Activated CD4-positive, alpha-beta T cell treated with anti-CD3 and anti-CD28 coated beads, Interleukin-10, Interleukin-2, amounts not matched to agents 100 ng/mL and 50 ng/mL, durations not matched to agents 16 hours and 8 hours (primary cell): ENCODE results near the gene TWF2.

ENCODE experiments used
- DNase-seq: peaks from one replicate; pipeline ENCODE4 v3.0.0-alpha.2; 2020

The TWF2 gene

DNA sequence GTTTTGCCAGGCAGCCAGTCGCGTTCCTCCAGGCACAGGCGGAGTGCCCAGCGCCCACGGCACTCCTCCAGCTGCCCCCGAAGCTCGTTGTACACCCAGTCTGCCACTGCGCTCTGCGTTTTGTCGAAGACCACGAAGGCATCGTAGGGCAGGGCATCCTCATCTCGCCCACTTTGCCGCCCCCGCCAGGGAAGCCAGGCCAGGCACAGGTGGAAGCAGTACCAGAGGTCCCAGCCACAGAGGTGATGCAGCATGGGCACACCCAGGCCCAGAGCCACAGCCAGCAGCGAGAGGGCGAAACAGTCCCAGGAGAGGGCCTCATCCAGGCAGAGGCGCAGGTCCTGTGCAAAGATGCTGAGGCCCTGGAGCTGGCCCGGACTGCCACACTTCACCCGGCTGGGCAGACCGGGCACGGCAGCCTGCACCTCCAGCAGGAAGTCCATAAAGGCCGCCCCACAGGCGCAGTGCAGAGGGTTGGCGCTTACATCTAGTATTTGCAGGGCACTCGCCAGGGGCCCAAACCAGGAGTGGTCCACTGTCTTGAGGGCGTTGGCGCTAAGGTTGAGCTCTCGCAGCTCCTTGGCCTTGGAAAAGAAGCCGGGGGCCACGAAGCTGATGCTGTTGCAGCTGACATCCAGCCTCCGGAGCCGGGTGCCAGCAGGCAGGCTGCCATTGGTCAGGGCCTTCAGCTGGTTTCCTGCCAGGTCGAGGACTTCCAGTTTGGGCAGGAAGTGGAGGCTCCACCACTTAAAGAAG lies 17.2 kb downstream of the TWF2 start:
- peak; percentile 60 for DNase-seq

DNA sequence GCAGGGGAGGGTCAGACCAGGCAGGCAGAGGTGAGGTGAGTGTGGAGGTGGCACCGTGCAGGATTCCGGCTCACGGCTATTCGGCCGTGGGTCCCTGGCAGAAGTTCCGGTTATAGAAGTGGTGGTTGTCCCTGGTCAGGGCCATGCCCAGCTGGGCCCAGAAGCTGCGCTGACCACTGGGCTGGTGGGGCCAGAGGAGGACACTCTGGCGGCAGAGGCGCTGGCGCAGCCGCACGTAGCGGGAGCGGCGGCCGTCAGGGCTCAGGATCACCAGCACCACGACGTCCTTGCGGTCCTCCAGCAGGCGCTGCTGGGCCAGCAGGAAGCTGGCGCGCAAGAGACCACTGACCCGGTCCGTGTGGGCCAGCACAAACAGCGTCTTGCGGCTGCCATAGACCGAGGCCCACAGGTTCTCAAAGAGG lies 17.8 kb downstream of the TWF2 start:
- DNase-seq, result no peak

DNA sequence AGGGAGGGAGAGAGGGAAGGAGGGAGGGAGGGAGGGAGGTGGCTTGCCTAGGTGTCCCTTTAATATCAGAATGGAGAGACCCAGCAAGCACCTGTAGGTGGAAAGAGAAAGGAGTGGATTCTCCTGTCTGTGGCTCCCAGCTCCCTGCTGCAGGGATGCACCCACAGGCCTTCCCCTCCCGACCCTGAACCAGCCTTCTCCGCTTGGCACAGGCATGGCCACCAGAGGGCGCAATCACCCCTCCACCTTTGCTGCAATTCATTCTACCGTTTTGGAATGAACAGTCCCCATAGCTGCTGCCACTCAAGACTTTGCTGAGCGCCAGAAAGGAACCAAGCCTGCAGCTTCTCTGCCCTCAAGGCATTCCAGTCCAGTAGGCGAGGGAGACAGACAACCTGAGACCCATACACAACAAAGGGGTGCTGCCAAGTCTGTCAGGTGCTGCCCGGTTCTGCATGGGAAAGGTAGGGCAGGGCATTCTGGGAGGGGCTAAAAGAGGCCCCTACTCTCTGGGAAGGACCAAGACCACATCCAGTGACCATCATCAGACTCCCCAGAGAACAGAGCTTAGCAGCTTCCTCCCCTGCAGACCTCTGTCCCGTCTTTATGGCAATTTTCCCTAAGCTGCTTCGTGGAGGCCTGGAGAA lies 18.5 kb downstream of the TWF2 start:
- DNase-seq, result peak; percentile 90

DNA sequence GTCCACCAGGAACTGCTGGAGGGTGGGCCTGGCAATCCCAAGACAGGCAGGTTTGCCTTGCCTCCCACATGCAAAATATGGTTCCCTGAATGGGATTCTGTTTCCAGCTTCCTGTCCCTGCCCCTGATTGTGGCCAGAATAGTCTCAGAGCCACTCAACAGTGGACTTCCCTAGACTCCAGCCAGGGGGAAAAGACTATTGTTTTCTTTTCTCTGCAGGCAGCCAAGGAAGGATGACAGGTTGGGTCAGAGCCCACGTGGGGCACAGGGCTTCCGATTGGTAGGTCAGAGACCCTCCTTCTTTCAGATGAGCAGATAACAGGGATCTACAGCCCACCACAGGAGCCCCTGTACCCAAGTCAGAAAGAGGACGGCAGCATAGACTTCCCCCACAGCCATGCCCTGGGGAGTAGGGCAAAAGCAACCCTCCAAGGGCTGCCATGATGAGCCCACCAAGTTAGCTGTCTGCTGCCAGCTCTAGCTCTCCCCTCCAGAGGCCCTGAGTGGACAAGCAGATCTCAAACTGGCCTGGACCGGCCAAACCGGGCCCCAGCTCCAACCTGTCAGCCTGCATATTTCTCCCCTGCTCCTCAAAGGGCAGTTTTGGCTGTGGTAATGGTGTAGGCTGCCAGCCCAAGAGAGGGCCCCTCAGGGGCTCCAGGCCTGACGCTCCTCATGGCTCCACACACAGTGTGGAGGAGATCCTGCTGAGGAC lies 19.9 kb downstream of the TWF2 start:
- DNase-seq, result no peak

DNA sequence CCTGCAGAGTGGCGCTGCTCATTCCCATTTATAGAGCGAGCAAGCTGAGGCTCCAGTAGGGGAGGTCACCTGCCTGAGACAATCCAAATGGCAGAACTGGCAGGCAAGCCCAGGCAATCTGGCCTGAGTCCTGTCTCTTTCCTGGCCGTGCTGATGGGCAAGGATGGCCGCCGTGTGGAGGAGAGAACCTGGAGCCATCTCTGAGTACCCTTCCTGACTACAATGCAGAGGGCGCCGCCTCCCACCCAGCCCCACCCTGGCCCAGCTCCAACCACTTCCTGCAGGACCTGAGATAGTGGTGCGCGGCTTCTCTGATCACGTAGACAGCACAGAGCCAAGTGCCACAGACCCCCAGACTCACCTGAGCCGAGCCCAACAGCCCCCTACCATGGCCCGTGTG lies 20.5 kb downstream of the TWF2 start:
- DNase-seq, result no peak

DNA sequence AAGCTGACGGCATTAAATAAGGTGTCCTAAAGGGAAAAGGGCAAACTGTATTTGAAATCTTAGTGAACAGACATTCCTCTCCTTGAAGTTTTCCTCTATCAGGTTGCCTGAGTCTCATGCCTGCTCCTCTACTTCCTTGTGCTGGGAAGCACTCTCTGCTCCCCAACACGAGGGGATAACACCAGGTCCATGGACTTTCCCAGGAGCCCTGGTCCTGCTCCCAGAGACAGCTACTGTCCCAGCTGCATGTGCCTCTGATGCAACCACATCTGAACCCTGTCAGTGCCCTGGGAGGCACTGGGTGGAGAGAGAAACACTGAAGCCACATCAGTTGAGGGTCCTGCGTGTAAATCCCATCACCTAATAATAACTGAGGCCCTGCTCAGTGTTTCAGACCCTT lies 20.9 kb downstream of the TWF2 start:
- no peak for DNase-seq

DNA sequence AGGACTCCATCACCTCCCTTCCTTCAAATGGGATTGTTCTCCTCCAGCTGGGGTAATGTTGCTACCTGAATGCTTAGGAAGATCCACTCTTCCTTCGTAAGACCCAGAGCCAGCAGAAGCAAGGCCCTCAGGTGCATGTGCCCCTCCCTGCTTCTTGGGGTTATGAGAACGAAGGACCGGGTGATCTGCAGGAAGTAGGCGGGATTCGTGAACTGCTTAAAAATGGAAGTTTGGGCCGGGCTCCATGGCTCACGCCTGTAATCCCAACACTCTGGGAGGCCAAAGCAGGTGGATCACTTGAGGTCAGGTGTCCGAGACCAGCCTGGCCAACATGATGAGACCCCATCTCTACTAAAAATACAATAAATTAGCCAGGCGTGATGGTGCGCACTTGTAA lies 21.6 kb downstream of the TWF2 start:
- DNase-seq, result no peak

DNA sequence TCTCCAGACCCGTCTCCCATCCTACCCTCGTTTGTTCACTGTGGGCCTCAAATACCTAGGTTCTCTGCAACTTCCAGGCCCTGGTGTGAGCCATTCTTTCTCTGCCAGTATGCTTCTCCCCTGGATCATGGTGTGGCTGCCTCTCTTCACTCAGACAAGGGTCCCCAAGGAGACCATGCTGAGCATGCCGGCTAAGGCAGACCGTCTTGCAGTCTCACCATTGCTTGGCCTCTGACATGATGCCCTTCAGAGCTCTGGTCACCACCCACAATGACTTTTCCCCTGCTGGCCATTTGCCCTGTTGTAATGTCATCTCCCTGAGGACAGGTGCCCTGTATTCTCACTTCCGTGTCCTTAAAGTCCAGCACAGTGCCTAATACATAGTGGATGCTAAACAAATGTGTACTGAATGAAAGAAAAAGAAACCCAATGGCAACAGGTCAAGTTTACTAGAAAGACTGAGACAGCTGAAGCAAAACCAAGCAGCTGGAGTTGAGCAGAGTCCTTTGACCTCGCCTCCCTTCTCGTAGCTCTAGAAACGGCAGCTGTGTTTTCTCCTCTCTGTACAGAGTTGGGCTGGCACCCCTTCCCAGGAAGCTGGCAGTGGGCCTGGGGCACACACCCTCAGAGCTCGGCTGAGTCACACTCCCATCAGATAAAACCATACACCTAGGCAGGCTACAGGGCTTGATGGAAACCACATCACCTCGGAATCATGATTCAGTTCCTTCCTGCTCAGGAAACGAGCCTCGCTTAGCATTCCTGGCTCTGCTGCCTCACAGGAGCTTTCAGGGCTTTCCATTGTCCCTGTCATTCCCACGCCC lies 22.2 kb downstream of the TWF2 start:
- peak; percentile 57 for DNase-seq

DNA sequence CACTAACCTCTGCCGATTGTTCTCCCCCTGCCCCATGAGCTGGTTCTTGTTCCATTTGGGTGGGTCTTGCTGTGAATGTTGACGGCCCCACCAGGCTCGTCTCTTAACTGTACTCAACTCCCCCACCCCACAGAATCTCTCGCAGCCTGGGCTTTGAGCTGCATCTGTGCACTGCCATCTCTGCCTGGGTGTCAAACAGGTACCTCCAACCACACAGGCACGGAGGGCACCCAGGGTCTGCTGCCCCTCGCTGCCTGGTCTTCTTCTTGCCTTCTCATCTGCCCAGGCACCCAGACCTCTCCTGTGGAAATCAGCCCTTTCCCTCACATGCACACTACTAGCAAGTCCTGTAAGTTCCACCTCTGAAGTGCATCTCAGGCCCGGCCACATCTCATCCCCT lies 23.6 kb downstream of the TWF2 start:
- DNase-seq, result no peak

DNA sequence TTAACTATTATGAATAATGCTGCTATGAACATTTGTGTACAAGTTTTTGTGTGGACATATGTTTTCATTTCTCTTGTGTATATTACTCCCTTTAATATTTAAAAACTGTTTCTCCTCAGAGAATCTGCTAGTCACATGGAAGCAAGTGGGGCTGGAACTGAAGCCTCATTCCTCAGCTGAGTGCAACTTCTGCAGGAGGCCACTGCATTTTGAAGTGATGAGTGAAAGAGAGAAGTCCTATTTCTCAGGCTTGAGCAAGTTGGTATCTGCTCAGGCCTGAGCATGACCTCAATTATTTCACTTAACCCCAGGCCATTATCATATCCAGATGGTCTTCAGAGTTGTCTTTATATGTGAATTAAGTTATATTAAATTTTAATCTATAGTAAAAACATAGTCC lies 25.1 kb downstream of the TWF2 start:
- DNase-seq, result no peak

DNA sequence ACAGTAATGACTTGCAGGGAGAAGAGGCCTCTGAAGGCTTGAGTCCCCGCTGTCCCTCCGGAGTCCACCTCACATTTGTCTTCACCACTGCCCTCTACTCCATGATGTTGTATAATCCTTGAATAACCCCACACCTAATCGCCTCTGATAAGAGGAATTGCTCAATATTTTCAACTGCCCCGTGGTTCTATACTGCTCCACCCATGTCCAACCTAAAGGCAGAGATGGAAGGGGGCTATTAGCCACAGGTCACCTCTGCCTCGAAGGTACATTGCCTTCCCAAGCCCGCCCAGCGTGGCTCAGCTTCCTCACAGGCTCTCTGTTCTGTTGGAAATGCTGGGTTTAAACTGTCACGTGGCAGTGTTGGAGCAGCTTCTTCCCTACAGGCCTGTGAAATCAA lies 26.0 kb downstream of the TWF2 start:
- DNase-seq, result no peak

DNA sequence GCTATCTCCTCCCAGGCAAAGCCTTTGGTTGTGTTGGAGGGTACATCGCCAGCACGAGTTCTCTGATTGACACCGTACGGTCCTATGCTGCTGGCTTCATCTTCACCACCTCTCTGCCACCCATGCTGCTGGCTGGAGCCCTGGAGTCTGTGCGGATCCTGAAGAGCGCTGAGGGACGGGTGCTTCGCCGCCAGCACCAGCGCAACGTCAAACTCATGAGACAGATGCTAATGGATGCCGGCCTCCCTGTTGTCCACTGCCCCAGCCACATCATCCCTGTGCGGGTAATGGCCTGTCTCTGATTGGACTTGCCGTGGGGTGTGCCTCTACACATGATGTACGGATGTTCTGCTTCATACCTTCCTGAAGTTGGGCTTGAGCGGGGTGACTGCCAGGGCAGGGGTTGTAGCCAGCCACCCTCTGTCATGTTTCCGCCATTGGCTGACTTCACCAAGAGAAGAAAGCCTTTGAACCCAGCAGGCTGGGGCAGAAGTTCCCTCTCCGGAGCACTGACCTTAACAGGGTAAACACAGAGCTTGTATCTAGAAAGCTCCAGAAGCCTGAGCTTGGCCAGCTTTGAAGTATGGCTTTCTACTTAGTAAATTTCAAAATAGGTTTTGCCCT lies 27.6 kb downstream of the TWF2 start:
- DNase-seq, result no peak

DNA sequence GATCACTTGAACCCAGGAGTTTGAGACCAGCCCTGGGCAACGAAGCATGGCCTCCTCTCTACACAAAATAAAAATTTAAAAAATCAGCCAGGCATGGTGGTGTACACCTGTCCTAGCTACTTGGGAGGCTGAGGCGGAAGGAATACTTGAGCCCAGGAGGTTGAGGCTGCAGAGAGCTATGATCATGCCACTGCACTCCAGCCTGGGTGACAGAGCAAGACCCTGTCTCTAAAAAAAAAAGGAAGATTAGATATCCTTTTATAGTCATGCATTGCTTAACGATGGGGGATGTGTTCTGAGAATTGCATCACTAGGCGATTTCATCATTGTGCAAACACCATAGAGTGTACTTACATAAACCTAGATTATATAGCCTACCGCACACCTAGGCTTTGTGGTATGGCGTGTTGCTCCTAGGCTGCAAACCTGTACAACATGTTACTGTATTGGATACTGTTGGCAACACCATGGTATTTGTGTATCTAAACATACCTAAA lies 28.4 kb downstream of the TWF2 start:
- DNase-seq, result no peak

DNA sequence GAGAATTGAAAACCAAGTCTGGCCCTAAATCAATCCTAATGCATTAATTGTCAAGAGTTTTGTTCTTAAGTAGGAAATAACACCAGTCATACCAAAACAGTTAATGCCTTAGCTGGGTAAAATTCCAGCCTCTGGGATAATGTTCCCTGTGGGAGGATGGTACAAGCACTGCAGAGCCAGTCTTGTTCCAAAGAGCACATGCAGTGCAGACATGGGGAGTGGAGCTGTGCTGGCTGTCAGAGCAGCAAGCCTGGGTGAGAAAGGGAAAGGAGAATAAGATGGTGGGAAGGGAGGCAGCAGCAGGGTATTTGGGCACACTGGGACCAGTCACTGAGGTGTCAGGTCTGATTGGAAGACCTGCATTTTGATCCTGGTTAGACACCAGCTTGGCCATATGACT lies 28.9 kb downstream of the TWF2 start:
- no peak for DNase-seq

DNA sequence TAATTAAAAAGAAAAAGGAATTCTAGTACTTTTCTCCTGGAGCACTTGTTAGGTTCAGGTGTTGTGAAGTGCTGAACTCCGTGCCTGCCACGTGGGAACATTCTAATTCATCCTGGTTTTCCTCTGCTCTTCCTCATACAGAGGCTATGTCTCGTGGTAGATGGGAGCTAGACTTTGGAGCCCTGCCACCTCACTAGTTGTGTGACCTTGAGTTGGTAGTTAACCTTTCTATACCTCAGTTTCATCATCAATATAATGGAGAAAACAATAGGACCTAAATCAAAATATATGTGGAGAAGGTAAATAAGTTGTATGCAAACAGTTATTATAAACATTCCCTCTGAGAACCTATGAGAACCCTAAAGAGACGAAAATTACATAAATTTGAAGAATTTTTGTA lies 30.4 kb downstream of the TWF2 start:
- no peak for DNase-seq

DNA sequence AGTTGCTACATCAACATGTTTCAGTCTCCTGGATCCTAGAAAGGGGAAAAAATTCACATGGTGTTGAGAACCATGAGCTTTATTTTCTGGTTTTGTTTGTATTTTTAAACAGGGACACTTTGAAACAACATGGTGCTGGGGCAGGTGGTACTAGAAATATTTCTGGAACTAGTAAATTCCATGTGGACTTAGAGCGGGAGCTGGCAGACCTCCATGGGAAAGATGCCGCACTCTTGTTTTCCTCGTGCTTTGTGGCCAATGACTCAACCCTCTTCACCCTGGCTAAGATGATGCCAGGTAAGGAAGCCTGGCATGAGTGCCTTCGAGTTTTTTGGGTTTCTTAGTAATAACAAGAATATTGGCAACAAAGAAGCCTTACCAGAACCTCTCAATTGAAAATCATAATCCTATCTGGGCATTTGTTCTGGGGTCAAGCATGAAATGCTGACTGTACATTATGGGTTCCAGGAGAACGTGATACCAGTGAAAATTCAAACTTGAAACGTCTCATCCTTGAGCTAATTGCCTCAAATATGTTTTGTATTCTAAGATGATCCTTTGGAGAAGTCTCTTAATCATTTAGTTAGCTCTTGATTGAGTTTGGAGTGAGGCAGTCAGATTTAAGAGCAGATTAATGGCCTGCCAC lies 33.1 kb downstream of the TWF2 start:
- DNase-seq, result no peak

DNA sequence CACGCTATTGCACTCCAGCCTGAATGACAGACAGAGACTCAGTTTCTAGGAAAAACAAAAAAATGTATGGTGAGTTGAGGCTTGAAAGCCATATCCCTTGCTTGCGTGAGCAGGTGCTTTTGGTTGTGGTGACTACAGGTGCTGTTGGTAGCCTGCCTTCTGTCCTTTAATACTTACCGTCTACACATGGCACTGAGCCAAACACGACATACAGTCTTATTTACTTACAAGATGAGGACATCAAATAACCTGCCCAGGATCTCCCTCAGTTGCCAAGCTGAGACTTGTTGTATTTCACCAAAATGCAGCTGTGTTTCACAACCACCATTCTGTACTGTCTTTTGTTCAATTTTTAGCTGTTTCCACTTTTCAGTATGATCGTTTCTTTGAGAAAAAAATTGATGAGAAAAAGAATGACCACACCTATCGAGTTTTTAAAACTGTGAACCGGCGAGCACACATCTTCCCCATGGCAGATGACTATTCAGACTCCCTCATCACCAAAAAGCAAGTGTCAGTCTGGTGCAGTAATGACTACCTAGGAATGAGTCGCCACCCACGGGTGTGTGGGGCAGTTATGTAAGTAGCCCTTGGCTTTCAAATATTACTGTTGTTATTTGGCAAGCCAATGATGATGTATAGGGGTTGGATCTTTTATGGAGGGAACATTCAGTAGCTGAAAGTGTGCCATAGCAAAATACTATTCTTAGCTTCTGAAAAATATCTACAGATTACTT lies 34.5 kb downstream of the TWF2 start:
- DNase-seq, result peak; percentile 26

DNA sequence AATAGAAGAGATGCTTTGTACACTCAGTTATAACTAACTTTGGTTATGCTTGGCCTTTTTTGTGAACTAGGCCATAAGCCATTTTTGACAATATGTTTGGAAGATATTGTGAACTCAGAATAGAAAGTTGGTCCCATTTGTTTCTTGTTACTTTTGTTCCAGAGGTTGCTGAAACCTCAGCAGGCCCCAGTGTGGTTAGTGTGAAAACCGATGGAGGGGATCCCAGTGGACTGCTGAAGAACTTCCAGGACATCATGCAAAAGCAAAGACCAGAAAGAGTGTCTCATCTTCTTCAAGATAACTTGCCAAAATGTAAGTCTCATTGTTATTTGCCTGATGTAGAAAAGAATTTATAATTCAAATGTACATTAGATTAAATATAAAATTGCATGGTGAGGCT lies 35.3 kb downstream of the TWF2 start:
- DNase-seq, result no peak

DNA sequence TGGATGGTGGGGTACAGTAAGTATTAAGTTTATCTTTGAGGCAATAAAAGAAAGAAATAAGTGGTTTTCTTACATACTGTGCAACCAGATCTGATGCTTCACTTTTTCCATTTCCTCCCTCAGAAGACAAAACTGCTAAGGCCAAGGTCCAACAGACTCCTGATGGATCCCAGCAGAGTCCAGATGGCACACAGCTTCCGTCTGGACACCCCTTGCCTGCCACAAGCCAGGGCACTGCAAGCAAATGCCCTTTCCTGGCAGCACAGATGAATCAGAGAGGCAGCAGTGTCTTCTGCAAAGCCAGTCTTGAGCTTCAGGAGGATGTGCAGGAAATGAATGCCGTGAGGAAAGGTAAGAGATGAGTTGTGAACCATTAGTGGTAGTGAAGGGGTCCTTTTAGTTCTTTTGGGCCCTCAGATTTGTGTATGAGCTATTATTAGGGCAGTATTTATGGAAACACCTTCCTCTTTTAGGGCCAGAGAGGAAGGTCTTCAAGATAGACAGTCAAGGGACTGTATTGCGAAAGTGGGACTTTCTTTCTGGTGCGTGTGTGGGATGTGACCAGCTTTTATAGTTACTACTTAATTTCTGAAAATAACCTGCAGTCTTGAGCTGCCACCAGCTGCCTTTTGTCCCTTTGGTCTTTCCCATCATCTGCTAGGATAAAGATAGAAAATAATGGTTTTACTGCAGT lies 36.4 kb downstream of the TWF2 start:
- DNase-seq, result no peak

DNA sequence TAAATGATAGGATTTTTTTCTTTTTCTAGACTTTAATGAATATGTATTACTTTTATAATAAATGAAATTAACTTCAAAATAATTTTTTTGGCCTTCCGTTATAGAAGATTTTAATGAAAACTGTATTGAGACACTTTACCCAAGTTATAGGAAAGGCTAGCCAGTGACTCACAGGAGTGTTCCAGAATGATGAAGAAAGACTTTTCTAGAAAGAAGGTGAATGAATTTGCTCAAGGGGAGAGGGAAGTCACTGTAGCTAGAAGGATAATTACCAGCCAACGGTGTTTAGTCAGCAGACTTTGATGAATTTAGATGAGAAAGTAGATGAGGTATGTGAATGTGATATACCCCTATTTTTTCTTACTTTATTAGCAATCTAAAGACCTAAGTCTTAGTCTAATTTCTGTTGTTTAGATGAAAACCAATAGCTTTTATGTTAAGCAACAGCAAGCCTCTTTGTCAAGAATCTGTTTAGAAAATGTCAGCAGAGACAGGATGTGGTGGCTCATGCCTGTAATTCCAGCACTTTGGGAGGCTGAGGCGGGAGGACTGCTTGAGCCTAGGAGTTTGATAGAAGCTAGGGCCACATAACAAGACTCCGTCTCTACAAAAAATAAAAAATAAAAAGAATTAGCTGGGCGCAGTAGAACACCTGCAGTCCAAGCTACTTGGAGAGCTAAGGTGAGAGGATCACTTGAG lies 37.8 kb downstream of the TWF2 start:
- no peak for DNase-seq
